Dermis microvascular lymphatic vessel endothelial cell (primary cell): Measurements from ENCODE around the gene G6PC2. TPM values are rescaled to one million over a fixed set of nuclear protein-coding genes. Genes with fewer than 3 reads are reported as not detected.

ENCODE experiments used
- DNase-seq, 2 donors: peaks; one replicate each; pipeline versions ENCODE4 v3.0.0 to v3.0.0-alpha.2; 2010; ENCODE audit warnings: low read depth in 2 of 2
- total RNA-seq: library from RNA; depleted of rRNA; stranded (reverse); fragments of >200 nt; gene quantifications from 2 replicates; pipeline ENCODE4 v1.2.1, GENCODE V29; 2014

G6PC2 gene
- total RNA-seq, 1 donor from 2014 or later: not detected

DNA sequence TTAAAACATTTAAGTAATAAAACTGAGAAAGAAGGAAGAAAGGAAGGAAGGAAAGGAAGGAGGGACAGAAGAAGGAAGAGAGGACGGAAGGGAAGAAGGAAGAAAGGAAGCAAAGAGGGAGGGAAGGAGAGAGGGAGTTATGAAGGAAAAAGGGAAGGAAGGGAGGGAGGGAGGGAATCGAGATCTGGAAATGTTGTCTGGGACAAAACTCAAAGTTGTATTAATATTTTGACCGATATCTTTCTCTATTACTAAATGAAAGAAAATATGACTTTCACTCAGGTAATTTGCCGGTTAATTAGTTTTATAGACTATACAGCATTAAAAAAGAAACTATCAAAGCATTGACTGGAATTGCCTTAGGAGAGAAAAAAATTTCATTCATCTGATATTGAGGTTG, 44.4 kb downstream of the G6PC2 start:
- no peak for DNase-seq

DNA sequence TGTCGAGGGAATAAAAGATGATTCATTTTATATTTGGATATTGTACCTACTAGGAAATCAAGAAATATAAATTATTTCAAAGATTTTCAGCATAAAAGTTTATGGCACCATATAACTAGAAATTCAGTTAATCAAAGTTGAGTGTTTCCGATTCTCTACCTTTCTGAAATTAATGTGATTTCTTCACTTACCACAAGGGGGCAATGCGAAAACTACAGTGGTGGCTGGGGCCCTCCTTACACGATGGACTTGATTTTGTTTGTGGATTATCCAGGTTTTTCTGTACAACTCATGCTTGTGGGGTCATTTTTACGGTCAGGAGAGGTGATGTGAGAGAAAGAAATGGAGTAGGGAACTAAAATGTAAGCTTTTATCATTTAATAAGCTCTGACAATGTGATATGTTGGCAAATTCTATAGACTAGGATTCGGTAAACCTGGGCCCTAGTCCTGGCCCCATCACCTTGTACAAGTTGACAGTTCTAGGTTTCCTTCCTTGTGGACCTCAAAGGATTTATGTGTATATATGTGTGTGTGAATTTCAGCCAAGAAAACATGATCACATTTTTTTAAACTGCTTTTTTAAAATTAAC, 47.6 kb downstream of the G6PC2 start:
- DNase-seq: peak in 1 of 2 donors; percentile 21

DNA sequence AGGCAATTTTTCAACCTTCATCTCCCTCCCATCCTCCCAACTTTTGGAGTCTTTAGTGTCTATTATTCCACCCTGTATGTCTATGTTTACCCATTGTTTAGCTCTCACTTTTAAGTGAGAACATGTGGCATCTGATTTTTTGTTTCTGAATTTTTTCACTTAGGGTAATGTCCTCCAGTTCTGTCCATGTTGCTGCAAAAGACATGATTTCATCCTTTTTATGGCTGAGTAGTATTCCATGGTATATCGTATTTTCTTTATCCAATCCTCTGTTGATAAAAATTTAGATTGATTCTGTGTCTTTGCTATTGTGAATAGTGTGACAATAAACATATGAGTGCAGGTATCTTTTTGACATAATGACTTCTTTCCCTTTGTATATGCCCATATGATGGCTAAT, 48.2 kb downstream of the G6PC2 start:
- DNase-seq: no peak

DNA sequence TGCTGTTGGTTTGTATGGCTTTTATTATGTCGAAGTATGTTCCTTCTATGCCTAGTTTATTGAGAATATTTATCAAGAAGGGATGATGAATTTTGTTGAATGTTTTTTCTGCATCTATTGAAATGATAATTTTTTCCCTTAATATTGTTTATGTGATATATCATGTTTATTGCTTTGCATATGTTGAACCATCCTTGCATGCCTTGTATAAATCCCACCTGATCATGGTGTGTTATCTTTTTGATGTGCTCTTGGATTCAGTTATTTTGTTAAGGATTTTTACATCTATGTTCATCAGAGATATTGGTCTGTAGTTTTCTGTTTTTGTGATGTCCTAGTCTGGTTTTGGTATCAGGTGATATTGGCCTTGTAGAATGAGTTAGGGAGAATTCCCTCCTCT, 50.8 kb downstream of the G6PC2 start:
- no peak for DNase-seq

DNA sequence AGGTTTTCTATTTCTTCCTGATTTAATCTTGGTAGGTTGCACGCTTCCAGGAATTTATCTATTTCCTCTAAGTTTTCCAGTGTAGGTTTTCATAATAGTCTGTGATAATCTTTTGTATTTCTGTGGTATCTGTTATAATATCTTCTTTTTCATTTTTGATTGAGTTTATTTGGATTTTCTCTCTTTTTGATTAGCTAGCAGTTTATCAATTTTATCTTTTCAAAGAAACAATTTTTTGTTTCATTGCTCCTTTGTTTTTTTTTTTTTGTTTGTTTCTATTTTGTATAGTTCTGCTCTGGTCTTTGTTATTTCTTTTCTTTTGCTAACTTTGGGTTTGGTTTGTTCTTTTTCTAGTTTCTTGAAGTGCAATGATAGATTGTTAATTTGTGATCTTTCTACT, 51.3 kb downstream of the G6PC2 start:
- no peak for DNase-seq

DNA sequence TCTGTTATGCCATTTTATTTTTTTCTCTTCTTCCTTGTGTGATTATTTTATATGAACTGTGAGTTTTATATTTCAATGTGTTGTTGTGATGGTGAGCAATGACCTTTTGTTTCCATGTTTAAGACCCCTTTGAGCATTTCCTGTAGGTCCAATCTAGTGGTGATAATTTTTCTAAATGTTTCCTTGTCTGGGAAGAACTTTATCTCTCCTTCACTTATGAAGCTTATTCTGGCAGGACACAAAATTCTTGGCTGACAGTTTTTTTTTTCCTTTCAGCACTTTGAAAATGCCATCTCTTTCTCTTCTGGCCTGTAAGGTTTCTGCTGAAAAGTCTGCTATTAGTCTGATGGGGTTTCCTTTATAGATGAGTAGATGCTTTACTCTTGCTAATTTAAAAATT, 53.2 kb downstream of the G6PC2 start:
- no peak for DNase-seq

DNA sequence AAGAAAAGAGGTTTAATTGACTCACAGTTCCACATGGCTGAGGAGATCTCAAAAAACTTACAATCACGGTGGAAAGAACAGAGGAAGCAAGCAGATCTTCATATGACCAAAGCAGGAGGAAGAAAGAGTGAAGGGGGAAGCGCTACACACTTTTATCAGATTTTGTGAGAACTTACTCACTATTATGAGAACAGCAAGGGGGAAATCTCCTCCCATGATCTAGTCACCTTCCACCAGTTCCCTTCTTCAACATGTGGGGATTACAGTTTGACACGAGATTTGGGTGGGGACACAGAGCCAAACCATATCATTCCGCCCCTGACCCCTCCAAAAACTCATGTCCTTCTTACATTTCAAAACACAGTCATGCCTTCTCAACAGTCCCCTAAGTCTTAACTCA, 54.2 kb downstream of the G6PC2 start:
- no peak for DNase-seq

DNA sequence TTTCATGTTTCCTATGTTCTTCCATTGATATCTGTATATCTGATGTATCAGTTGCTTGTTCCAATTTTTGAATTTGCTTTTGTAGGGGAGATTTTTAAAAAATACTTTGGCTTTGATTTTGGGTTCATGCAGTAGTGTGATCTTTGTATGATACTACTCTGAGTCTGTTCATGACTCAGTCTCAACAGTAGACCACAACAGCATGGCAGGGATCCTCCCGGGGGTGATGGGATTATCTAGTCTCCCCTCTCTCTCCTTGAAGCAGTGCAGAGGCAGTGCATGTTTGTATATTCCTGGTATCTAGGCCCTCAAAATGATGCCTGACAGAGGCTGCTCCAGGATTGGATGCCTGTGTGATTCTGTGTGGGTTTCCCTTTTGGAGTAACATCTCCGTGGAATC, 55.3 kb downstream of the G6PC2 start:
- DNase-seq: no peak

Other genes with a start within 250 kb of the G6PC2 start
- 2.5 and 2.8 TPM in 2 replicates for gene NOSTRIN, start 98.7 kb upstream of the G6PC2 start, total RNA-seq
- gene SPC25, start 10.9 kb upstream of the G6PC2 start, total RNA-seq: 1.4 and 4.0 TPM in 2 replicates
- not detected in 2 replicates for gene ABCB11, start 130.0 kb downstream of the G6PC2 start, total RNA-seq
- gene DHRS9, start 168.3 kb downstream of the G6PC2 start, total RNA-seq: not detected in 2 replicates